GM23338 (cell line): ENCODE data around the gene PHGDH.
A peak's percentile ranks its signal among the peaks of the same experiment; 100 is the strongest.

ENCODE experiments used
- CREB1 ChIP-seq: fragments of 250-450 bp; sonication (Bioruptor Pico); IDR thresholded peaks from 2 replicates; pipeline ENCODE4 v1.5.0; 2020; ENCODE audit warnings: low read depth, mild to moderate bottlenecking, moderate library complexity
- EZH2 ChIP-seq: fragments of 200-600 bp; sonication (generic); IDR thresholded peaks from one replicate; pipeline ENCODE4 v1.8.0; 2017; ENCODE audit warnings: antibody characterized with exemption, mild to moderate bottlenecking, low read depth; ENCODE audit not compliant: unreplicated experiment
- EZH2phosphoT487 ChIP-seq: fragments of 200-600 bp; sonication (generic); IDR thresholded peaks from one replicate; pipeline ENCODE4 v1.8.1; 2018; ENCODE audit warnings: antibody characterized with exemption; ENCODE audit not compliant: unreplicated experiment
- JUNB ChIP-seq: IDR thresholded peaks from one replicate; pipeline ENCODE4 v1.6.1; 2016; ENCODE audit warnings: antibody characterized with exemption; ENCODE audit not compliant: unreplicated experiment
- POLR2AphosphoS5 ChIP-seq: IDR thresholded peaks from 2 replicates; pipeline ENCODE4 v1.6.1; 2016; ENCODE audit warnings: antibody characterized with exemption, low read depth
- STAT1 ChIP-seq: IDR thresholded peaks from one replicate; pipeline ENCODE4 v1.6.1; 2016; ENCODE audit warnings: antibody characterized with exemption; ENCODE audit not compliant: unreplicated experiment
- ZNF331 ChIP-seq: fragments of 250-450 bp; sonication (Bioruptor Pico); IDR thresholded peaks from 2 replicates; pipeline ENCODE4 v1.5.0; 2020; ENCODE audit warnings: low read depth, mild to moderate bottlenecking, moderate library complexity
- TF ChIP-seq, protein P1 (sequence below), 2 experiments: fragments of 200-600 bp in 1 of 2; sonication (generic) in 1 of 2; conservative IDR thresholded peaks; 2 replicates each; pipeline versions ENCODE4 v1.5.1 to v1.6.1; 2016 to 2017; ENCODE audit warnings: antibody characterized with exemption in 2 of 2, low read depth in 2 of 2, mild to moderate bottlenecking in 2 of 2, moderate library complexity in 1 of 2
- TF ChIP-seq, protein P2 (sequence below): IDR thresholded peaks from one replicate; pipeline ENCODE4 v1.6.1; 2018; ENCODE audit warnings: antibody characterized with exemption; ENCODE audit not compliant: unreplicated experiment
- TF ChIP-seq, protein P3 (sequence below): IDR thresholded peaks from 2 replicates; pipeline ENCODE4 v1.6.1; 2016; ENCODE audit warnings: antibody characterized with exemption

DNA sequence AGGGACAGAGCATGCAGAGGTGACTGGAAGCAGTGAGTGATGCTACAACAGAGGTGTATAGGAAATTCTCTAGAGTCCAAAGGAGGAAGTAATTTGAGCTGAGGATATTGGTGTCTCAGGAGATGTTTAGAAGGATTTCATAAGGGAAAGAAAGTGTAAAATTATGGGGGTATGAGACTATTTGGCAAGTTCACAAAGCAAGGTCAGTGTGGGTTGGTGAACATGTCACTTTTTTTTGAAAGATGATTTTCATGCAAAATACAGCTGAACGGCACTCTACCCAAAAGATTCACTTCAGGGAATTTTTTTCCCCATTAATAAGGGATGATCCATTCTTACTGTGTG lies 32.8 kb downstream of the PHGDH start:
- TF ChIP-seq, protein P1, sequence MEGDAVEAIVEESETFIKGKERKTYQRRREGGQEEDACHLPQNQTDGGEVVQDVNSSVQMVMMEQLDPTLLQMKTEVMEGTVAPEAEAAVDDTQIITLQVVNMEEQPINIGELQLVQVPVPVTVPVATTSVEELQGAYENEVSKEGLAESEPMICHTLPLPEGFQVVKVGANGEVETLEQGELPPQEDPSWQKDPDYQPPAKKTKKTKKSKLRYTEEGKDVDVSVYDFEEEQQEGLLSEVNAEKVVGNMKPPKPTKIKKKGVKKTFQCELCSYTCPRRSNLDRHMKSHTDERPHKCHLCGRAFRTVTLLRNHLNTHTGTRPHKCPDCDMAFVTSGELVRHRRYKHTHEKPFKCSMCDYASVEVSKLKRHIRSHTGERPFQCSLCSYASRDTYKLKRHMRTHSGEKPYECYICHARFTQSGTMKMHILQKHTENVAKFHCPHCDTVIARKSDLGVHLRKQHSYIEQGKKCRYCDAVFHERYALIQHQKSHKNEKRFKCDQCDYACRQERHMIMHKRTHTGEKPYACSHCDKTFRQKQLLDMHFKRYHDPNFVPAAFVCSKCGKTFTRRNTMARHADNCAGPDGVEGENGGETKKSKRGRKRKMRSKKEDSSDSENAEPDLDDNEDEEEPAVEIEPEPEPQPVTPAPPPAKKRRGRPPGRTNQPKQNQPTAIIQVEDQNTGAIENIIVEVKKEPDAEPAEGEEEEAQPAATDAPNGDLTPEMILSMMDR (conservative IDR thresholded peaks at IDR 0.05; ENCODE audit: low read depth in 2 of 2): no peak
- TF ChIP-seq POLR2AphosphoS5 (peak; percentile 39; the same call in 1 of the 2 replicates), EZH2 (no peak), STAT1 (no peak), CREB1 (CRISPR knock-in tag) (no peak), EZH2phosphoT487 (no peak), ZNF331 (no peak), JUNB (no peak)
- TF ChIP-seq, protein P2, sequence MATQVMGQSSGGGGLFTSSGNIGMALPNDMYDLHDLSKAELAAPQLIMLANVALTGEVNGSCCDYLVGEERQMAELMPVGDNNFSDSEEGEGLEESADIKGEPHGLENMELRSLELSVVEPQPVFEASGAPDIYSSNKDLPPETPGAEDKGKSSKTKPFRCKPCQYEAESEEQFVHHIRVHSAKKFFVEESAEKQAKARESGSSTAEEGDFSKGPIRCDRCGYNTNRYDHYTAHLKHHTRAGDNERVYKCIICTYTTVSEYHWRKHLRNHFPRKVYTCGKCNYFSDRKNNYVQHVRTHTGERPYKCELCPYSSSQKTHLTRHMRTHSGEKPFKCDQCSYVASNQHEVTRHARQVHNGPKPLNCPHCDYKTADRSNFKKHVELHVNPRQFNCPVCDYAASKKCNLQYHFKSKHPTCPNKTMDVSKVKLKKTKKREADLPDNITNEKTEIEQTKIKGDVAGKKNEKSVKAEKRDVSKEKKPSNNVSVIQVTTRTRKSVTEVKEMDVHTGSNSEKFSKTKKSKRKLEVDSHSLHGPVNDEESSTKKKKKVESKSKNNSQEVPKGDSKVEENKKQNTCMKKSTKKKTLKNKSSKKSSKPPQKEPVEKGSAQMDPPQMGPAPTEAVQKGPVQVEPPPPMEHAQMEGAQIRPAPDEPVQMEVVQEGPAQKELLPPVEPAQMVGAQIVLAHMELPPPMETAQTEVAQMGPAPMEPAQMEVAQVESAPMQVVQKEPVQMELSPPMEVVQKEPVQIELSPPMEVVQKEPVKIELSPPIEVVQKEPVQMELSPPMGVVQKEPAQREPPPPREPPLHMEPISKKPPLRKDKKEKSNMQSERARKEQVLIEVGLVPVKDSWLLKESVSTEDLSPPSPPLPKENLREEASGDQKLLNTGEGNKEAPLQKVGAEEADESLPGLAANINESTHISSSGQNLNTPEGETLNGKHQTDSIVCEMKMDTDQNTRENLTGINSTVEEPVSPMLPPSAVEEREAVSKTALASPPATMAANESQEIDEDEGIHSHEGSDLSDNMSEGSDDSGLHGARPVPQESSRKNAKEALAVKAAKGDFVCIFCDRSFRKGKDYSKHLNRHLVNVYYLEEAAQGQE: no peak
- TF ChIP-seq, protein P3, sequence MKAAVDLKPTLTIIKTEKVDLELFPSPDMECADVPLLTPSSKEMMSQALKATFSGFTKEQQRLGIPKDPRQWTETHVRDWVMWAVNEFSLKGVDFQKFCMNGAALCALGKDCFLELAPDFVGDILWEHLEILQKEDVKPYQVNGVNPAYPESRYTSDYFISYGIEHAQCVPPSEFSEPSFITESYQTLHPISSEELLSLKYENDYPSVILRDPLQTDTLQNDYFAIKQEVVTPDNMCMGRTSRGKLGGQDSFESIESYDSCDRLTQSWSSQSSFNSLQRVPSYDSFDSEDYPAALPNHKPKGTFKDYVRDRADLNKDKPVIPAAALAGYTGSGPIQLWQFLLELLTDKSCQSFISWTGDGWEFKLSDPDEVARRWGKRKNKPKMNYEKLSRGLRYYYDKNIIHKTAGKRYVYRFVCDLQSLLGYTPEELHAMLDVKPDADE: no peak
